ENCODE data around the gene TBC1D22A.

- TF ChIP-seq CTCF (IDR thresholded peaks at IDR 0.05) (no peak), POLR2AphosphoS5 (IDR thresholded peaks at IDR 0.05) (no peak), POLR2A (IDR thresholded peaks at IDR 0.05) (no peak), EP300 (IDR thresholded peaks at IDR 0.05) (no peak)
Observed at GRCh38 chr22:46860562-46860961, 98.1 kb downstream of the TBC1D22A start.

All from gastroesophageal sphincter (tissue), 3 donors.